H9 (cell line): Measurements from ENCODE around the gene LINC01488. TPM values are rescaled to one million over a fixed set of nuclear protein-coding genes. Genes with fewer than 3 reads are reported as not detected.
A peak's percentile ranks its signal among the peaks of the same experiment; 100 is the strongest.

Experiments
- DNase-seq: peaks from one replicate; pipeline ENCODE4 v3.0.0-alpha.2; 2017
- H2AFZ ChIP-seq: one replicate; pipeline ENCODE4 v1.6.1; 2013; ENCODE audit warnings: mild to moderate bottlenecking, low read length, control low read depth, moderate library complexity
- H2AK5ac ChIP-seq: 2 replicates; pipeline ENCODE4 v1.6.1; 2013; ENCODE audit warnings: low read length, control low read depth, mixed read lengths; ENCODE audit not compliant: insufficient read length
- H2BK120ac ChIP-seq: one replicate; pipeline ENCODE4 v1.6.1; 2013; ENCODE audit warnings: low read depth, mild to moderate bottlenecking, low read length, control low read depth, inconsistent platforms; ENCODE audit not compliant: poor library complexity, severe bottlenecking
- H2BK12ac ChIP-seq: 2 replicates; pipeline ENCODE4 v1.6.1; 2013; ENCODE audit warnings: low read length, control low read depth, mixed read lengths, low read depth; ENCODE audit not compliant: insufficient read length
- H2BK15ac ChIP-seq: 2 replicates; pipeline ENCODE4 v1.6.1; 2013; ENCODE audit warnings: low read depth, low read length, control low read depth
- H2BK20ac ChIP-seq: one replicate; pipeline ENCODE4 v1.6.1; 2013; ENCODE audit warnings: low read depth, mild to moderate bottlenecking, low read length, control low read depth, inconsistent platforms; ENCODE audit not compliant: poor library complexity, severe bottlenecking
- H2BK5ac ChIP-seq: 2 replicates; pipeline ENCODE4 v1.6.1; 2013; ENCODE audit warnings: low read length, control low read depth, mixed read lengths; ENCODE audit not compliant: insufficient read length
- H3K14ac ChIP-seq: 2 replicates; pipeline ENCODE4 v1.6.1; 2013; ENCODE audit warnings: low read length, control low read depth; ENCODE audit not compliant: insufficient read depth
- H3K18ac ChIP-seq: 2 replicates; pipeline ENCODE4 v1.6.1; 2013; ENCODE audit warnings: low read depth, mild to moderate bottlenecking, mixed read lengths, low read length, control low read depth; ENCODE audit not compliant: insufficient read length
- H3K23ac ChIP-seq: 2 replicates; pipeline ENCODE4 v1.6.1; 2013; ENCODE audit warnings: low read length, control low read depth, mixed read lengths, low read depth; ENCODE audit not compliant: insufficient read length
- H3K23me2 ChIP-seq: 2 replicates; pipeline ENCODE4 v1.6.1; 2013; ENCODE audit warnings: low read depth, mild to moderate bottlenecking, mixed read lengths, low read length, control low read depth; ENCODE audit not compliant: insufficient read length, poor library complexity, severe bottlenecking
- H3K27ac ChIP-seq: 2 replicates; pipeline ENCODE4 v1.5.1; 2013; ENCODE audit warnings: low read length, control low read depth, mixed read lengths, low read depth; ENCODE audit not compliant: insufficient read length
- H3K27me3 ChIP-seq: 2 replicates; pipeline ENCODE4 v1.6.1; 2013; ENCODE audit warnings: low read length, control low read depth, inconsistent platforms; ENCODE audit not compliant: insufficient read depth
- H3K4ac ChIP-seq: 2 replicates; pipeline ENCODE4 v1.6.1; 2013; ENCODE audit warnings: low read depth, mild to moderate bottlenecking, control low read depth, inconsistent platforms, low read length, moderate library complexity
- H3K4me1 ChIP-seq: 2 replicates; pipeline ENCODE4 v1.6.1; 2013; ENCODE audit warnings: low read length, control low read depth, inconsistent platforms; ENCODE audit not compliant: insufficient read depth
- H3K4me2 ChIP-seq: 2 replicates; pipeline ENCODE4 v1.6.1; 2013; ENCODE audit warnings: low read length, control low read depth, mixed read lengths; ENCODE audit not compliant: insufficient read length, insufficient read depth
- H3K56ac ChIP-seq: 2 replicates; pipeline ENCODE4 v1.6.1; 2013; ENCODE audit warnings: low read depth, mild to moderate bottlenecking, mixed read lengths, low read length, control low read depth; ENCODE audit not compliant: insufficient read length
- H3K79me1 ChIP-seq: 2 replicates; pipeline ENCODE4 v1.6.1; 2013; ENCODE audit warnings: low read depth, mild to moderate bottlenecking, moderate library complexity, low read length, control low read depth, inconsistent platforms; ENCODE audit not compliant: insufficient read depth, poor library complexity, severe bottlenecking
- H3K79me2 ChIP-seq: 2 replicates; pipeline ENCODE4 v1.6.1; 2013; ENCODE audit warnings: low read length, control low read depth, inconsistent platforms; ENCODE audit not compliant: insufficient read depth
- H3K9ac ChIP-seq: 2 replicates; pipeline ENCODE4 v1.6.1; 2013; ENCODE audit warnings: low read length, control low read depth, mixed read lengths; ENCODE audit not compliant: insufficient read length; ENCODE audit errors: extremely low read depth
- H3K9me3 ChIP-seq: one replicate; pipeline ENCODE4 v1.6.1; 2013; ENCODE audit warnings: low read depth, low read length, inconsistent platforms; ENCODE audit not compliant: control insufficient read depth
- H3T11ph ChIP-seq: one replicate; pipeline ENCODE4 v1.6.1; 2013; ENCODE audit warnings: mild to moderate bottlenecking, low read length, control low read depth, inconsistent platforms
- H4K20me1 ChIP-seq: one replicate; pipeline ENCODE4 v1.6.1; 2013; ENCODE audit not compliant: control insufficient read depth, insufficient read length, insufficient read depth
- H4K5ac ChIP-seq: 2 replicates; pipeline ENCODE4 v1.6.1; 2013; ENCODE audit warnings: low read depth, mild to moderate bottlenecking, mixed read lengths, low read length, control low read depth; ENCODE audit not compliant: insufficient read length
- H4K8ac ChIP-seq: replicated peaks from 2 replicates; pipeline ENCODE4 v1.6.1; 2013; ENCODE audit warnings: low read length, control low read depth, mixed read lengths, low read depth; ENCODE audit not compliant: insufficient read length
- H4K91ac ChIP-seq: 2 replicates; pipeline ENCODE4 v1.6.1; 2013; ENCODE audit warnings: low read depth, mild to moderate bottlenecking, moderate library complexity, mixed read lengths, low read length, control low read depth; ENCODE audit not compliant: insufficient read length
- H3K27ac Mint-ChIP-seq, 3 experiments: 2 replicates in 2 of 3; 3 replicates in 1 of 3; pipeline ENCODE4 v1.8.0; 2020 to 2021; ENCODE audit warnings: mixed read lengths in 3 of 3, mild to moderate bottlenecking in 1 of 3, moderate library complexity in 1 of 3
- H3K27me3 Mint-ChIP-seq: 2 replicates; pipeline ENCODE4 v1.8.0; 2021; ENCODE audit warnings: low read depth, mild to moderate bottlenecking, moderate library complexity, mixed read lengths
- H3K36me3 Mint-ChIP-seq, 3 experiments: 2 replicates in 2 of 3; 3 replicates in 1 of 3; pipeline ENCODE4 v1.8.0; 2020 to 2021; ENCODE audit warnings: low read depth in 3 of 3, mixed read lengths in 3 of 3; ENCODE audit not compliant: insufficient read depth in 1 of 3
- H3K4me1 Mint-ChIP-seq, 2 experiments: 2 replicates each; pipeline ENCODE4 v1.8.0; 2020; ENCODE audit warnings: mixed read lengths in 2 of 2
- H3K4me3 Mint-ChIP-seq, 2 experiments: 2 replicates in 1 of 2; 3 replicates in 1 of 2; pipeline ENCODE4 v1.8.0; 2020 to 2021; ENCODE audit warnings: mild to moderate bottlenecking in 2 of 2, mixed read lengths in 2 of 2, moderate library complexity in 1 of 2
- H3K9me3 Mint-ChIP-seq, 2 experiments: 2 replicates in 1 of 2; 3 replicates in 1 of 2; pipeline ENCODE4 v1.8.0; 2020; ENCODE audit warnings: mild to moderate bottlenecking in 2 of 2, mixed read lengths in 2 of 2, moderate library complexity in 1 of 2
- CTCF ChIP-seq: fragments of 200-600 bp; sonication (generic); conservative IDR thresholded peaks from 3 replicates; pipeline ENCODE4 v1.8.0; 2021; ENCODE audit warnings: antibody characterized with exemption, mild to moderate bottlenecking
- WGBS: extraction: QIAGEN DNeasy Blood & Tissue Kit; methylation state at CpG from one replicate; pipeline ENCODE4 v1.1.7; 2013; ENCODE audit warnings: missing lambda C conversion rate, low lambda C conversion rate, mixed read lengths; ENCODE audit not compliant: insufficient read length; ENCODE audit errors: extremely low coverage; 5-methylcytosine and 5-hydroxymethylcytosine counted together
- total RNA-seq: library from RNA; stranded (reverse); gene quantifications from 2 replicates; pipeline ENCODE4 v1.2.1, GENCODE V29; 2021

The LINC01488 gene
- total RNA-seq, 1 experiment from 2014 or later = not detected

GRCh38 chr11:69443138-69443967 is 38.1 kb upstream of the LINC01488 start:
- Mint-ChIP-seq H3K4me1 (peaks cover 41 to 46% of the 10 kb centered on the region in 2 experiments), H3K27me3 (peaks cover 11% of the 10 kb centered on the region)

More at GRCh38 chr11:69443138-69443967, 38.1 kb upstream of the LINC01488 start:
- Mint-ChIP-seq H3K9me3 (peaks cover 0 to 3% of the 10 kb centered on the region in 2 experiments; a peak in 1 of 5 replicates), H3K36me3 (no peaks in the 10 kb centered on the region; a peak in 1 of 7 replicates), H3K27ac (peak overlapping the region; percentile 51 to 92 (median 88); a peak in 5 of 7 replicates), H3K4me3 (peak overlapping the region; percentile 35 to 41; a peak in 4 of 5 replicates)
- Histone ChIP-seq H3K9me3 (no peaks in the 10 kb centered on the region), H3K9ac (peak overlapping the region; percentile 24), H3K79me2 (no peaks in the 10 kb centered on the region), H3T11ph (no peak overlapping the region), H2BK5ac (no peak overlapping the region), H3K56ac (no peak overlapping the region), H3K27me3 (no peaks in the 10 kb centered on the region), H3K23me2 (no peaks in the 10 kb centered on the region), H3K27ac (no peak overlapping the region), H4K5ac (no peak overlapping the region), H4K91ac (no peak overlapping the region), H2BK15ac (no peak overlapping the region), H2BK120ac (no peak overlapping the region), H3K4ac (no peak overlapping the region), H2BK20ac (no peak overlapping the region), H4K8ac (no peak overlapping the region), H2BK12ac (no peak overlapping the region), H3K4me2 (peak overlapping the region; percentile 19), H4K20me1 (peaks cover 4% of the 10 kb centered on the region), H2AK5ac (no peak overlapping the region), H3K79me1 (no peaks in the 10 kb centered on the region), H3K23ac (no peak overlapping the region), H3K18ac (peak overlapping the region; percentile 85), H3K14ac (peak overlapping the region; percentile 79; the same call in 1 of the 2 replicates), H2AFZ (no peak overlapping the region), H3K4me1 (peaks cover 7% of the 10 kb centered on the region; the same call in 1 of the 2 replicates)
- peak; percentile 95 for DNase-seq
- no CpG with 5 or more reads among the region's 48 CpGs for WGBS
- no peak for TF ChIP-seq CTCF
